Calu3 (cell line): Measurements from ENCODE around the gene ABCC8. TPM values are rescaled to one million over a fixed set of nuclear protein-coding genes. Genes with fewer than 3 reads are reported as not detected.

ENCODE experiments used
- BruUV-seq: library from RNA; stranded (reverse); fragments of 400-500 nt; replicated peaks from 2 replicates; lab custom pipeline; 2021; lab: Mats Ljungman, UMichigan
- CTCF ChIA-PET: fragments of 300-600 bp; sonication (Branson Sonifier 250); formaldehyde crosslinking; loops from one replicate; lab custom pipeline; 2022; ENCODE audit warnings: antibody characterized with exemption; lab: Charles Lee
- DNase-seq: peaks from one replicate; pipeline ENCODE4 v3.0.0; 2022
- H3K27ac Mint-ChIP-seq: one replicate; pipeline ENCODE4 v1.8.0; 2022; ENCODE audit warnings: mixed read lengths; ENCODE audit not compliant: unreplicated experiment
- H3K27me3 Mint-ChIP-seq: one replicate; pipeline ENCODE4 v1.8.0; 2022; ENCODE audit warnings: mixed read lengths; ENCODE audit not compliant: unreplicated experiment
- H3K36me3 Mint-ChIP-seq: one replicate; pipeline ENCODE4 v1.8.0; 2022; ENCODE audit warnings: mild to moderate bottlenecking, moderate library complexity, mixed read lengths; ENCODE audit not compliant: insufficient read depth, unreplicated experiment
- H3K4me1 Mint-ChIP-seq: one replicate; pipeline ENCODE4 v1.8.0; 2022; ENCODE audit warnings: mild to moderate bottlenecking, low read depth, mixed read lengths; ENCODE audit not compliant: unreplicated experiment
- H3K4me3 Mint-ChIP-seq: one replicate; pipeline ENCODE4 v1.8.0; 2022; ENCODE audit warnings: mild to moderate bottlenecking, low read depth, moderate library complexity, mixed read lengths; ENCODE audit not compliant: unreplicated experiment
- H3K9me3 Mint-ChIP-seq: one replicate; pipeline ENCODE4 v1.8.0; 2022; ENCODE audit warnings: low read depth, mixed read lengths; ENCODE audit not compliant: unreplicated experiment
- CTCF ChIP-seq: fragments of 200-600 bp; IDR thresholded peaks from one replicate; pipeline ENCODE4 v1.8.0; 2022; ENCODE audit warnings: antibody characterized with exemption; ENCODE audit not compliant: unreplicated experiment
- intact Hi-C: fragments of 100-400 bp; cut with micrococcal nuclease; formaldehyde crosslinking; loops from one replicate; pipeline ENCODE4 v1.10.0; 2022; ENCODE audit not compliant: unreplicated experiment
- total RNA-seq: library from RNA; stranded (reverse); gene quantifications from 2 replicates; pipeline ENCODE4 v1.2.3, GENCODE V29; 2022

Gene ABCC8
- total RNA-seq, 1 experiment from 2014 or later: 0.76 TPM

- DNase-seq: no peak
- peaks cover 13% of the 10 kb centered on the region for H3K4me1 Mint-ChIP-seq
- no peaks in the 10 kb centered on the region for H3K36me3 Mint-ChIP-seq
- BruUV-seq: no TSS peak
- CTCF ChIA-PET: interaction anchor here (0.5 to 1.2 kb wide), 2 partner anchors 118 to 122 kb away, joined by 3 read pairs; no protein-coding TSS in a partner anchor
- TF ChIP-seq CTCF: no peak
- intact Hi-C loops: loop anchor here (10.0 kb wide), 1 partner anchor 272 kb away; no protein-coding TSS in a partner anchor
- no peak overlapping the region for H3K4me3 Mint-ChIP-seq
- no peaks in the 10 kb centered on the region for H3K27me3 Mint-ChIP-seq
- no peaks in the 10 kb centered on the region for H3K9me3 Mint-ChIP-seq
- no peak overlapping the region for H3K27ac Mint-ChIP-seq
Measured at GRCh38 chr11:17506314-17506713, 29.7 kb upstream of the ABCC8 start.

- CTCF ChIA-PET: interaction anchor here (0.7 to 3.1 kb wide), 5 partner anchors 10 to 121 kb away, joined by 3 to 21 read pairs (median 3); no protein-coding TSS in a partner anchor
- H3K36me3 Mint-ChIP-seq: no peaks in the 10 kb centered on the region
Measured at GRCh38 chr11:17505146-17505545, 28.5 kb upstream of the ABCC8 start.

DNA sequence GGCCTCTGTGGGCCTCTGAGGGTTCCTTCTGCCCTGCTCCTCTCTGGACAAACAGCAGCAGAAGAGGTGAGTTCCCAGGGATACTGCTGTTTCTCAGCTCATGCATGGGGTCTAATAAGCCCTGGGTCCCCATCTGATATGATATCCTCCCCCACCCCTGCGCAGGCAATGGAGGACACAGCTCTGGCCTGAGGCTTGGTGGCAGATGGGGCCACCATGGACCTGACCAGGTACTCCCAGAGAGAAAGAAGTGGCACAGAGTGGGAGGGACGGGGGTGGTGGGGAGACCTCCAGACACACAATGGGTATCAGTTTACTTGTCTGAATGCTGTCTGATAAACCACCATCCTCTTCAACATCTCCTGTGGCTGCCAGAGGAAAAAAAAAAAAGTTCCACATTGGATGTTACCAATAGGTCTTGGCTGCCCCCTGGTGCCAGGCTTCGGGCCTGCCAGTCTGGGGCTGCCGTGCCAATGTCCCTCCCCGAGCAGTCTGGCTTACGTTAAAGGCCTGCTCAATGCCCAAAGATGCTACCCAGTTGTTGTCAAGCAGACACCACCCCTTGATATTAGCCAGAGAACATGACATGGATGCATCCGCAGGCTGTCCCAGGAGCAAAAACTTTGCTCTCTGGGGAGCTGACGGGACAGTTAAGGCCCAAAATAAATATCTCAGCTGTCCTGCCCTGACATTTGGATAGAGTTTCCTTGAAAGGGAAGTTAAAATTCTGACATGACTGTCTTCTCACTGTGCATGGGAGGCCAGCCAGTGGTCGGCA, 27.9 kb upstream of the ABCC8 start:
- TF ChIP-seq CTCF: peak; percentile 85
- H3K27ac Mint-ChIP-seq: no peak overlapping the region
- no peaks in the 10 kb centered on the region for H3K9me3 Mint-ChIP-seq
- no peaks in the 10 kb centered on the region for H3K27me3 Mint-ChIP-seq
- intact Hi-C loops: loop anchor here (1.0 to 10.0 kb wide), 2 partner anchors 120 to 270 kb away; no protein-coding TSS in a partner anchor
- CTCF ChIA-PET: interaction anchor here (0.7 to 3.1 kb wide), 6 partner anchors 9 to 427 kb away, joined by 3 to 21 read pairs (median 3); no protein-coding TSS in a partner anchor
- H3K4me3 Mint-ChIP-seq: no peak overlapping the region
- DNase-seq: peak; percentile 90
- BruUV-seq: no TSS peak
- peaks cover 13% of the 10 kb centered on the region for H3K4me1 Mint-ChIP-seq
- no peaks in the 10 kb centered on the region for H3K36me3 Mint-ChIP-seq

More at GRCh38 chr11:17505146-17505545, 28.5 kb upstream of the ABCC8 start:
- intact Hi-C loops: loop anchor here (10.0 kb wide), 1 partner anchor 270 kb away; no protein-coding TSS in a partner anchor
- Mint-ChIP-seq H3K4me3 (no peak overlapping the region), H3K27me3 (no peaks in the 10 kb centered on the region), H3K9me3 (no peaks in the 10 kb centered on the region), H3K27ac (no peak overlapping the region), H3K4me1 (peaks cover 13% of the 10 kb centered on the region)
- no TSS peak for BruUV-seq
- DNase-seq: no peak
- no peak for TF ChIP-seq CTCF

DNA sequence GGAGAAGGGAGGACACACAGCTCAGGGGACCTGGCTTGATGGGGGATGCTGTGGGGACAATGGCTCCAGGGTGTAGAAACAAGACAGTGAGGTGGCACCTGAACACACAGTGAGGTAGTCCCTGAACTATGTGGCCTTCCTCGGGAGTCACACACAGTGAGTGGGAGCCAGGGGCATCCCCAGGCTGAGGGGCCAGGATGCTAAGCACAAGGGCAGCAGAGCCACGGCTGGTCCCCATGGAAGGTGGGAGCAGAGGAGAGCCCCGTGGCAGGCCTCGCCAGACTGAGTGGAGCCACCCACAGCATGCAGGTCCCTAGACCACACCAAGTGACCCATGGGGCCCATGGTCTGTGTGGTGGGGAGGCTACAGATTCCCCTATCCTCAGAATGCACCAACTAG, 26.0 kb upstream of the ABCC8 start:
- intact Hi-C loops: loop anchor here (10.0 kb wide), 1 partner anchor 268 kb away; no protein-coding TSS in a partner anchor
- no TSS peak for BruUV-seq
- DNase-seq: no peak
- H3K36me3 Mint-ChIP-seq: no peaks in the 10 kb centered on the region
- CTCF ChIA-PET: interaction anchor here (3.1 kb wide), 1 partner anchor 118 kb away, joined by 21 read pairs; no protein-coding TSS in a partner anchor
- no peaks in the 10 kb centered on the region for H3K4me1 Mint-ChIP-seq
- H3K9me3 Mint-ChIP-seq: no peaks in the 10 kb centered on the region
- no peak for TF ChIP-seq CTCF
- no peaks in the 10 kb centered on the region for H3K27me3 Mint-ChIP-seq
- no peak overlapping the region for H3K27ac Mint-ChIP-seq
- no peak overlapping the region for H3K4me3 Mint-ChIP-seq
